ENCODE measurements around the gene CACNA2D2.

DNA sequence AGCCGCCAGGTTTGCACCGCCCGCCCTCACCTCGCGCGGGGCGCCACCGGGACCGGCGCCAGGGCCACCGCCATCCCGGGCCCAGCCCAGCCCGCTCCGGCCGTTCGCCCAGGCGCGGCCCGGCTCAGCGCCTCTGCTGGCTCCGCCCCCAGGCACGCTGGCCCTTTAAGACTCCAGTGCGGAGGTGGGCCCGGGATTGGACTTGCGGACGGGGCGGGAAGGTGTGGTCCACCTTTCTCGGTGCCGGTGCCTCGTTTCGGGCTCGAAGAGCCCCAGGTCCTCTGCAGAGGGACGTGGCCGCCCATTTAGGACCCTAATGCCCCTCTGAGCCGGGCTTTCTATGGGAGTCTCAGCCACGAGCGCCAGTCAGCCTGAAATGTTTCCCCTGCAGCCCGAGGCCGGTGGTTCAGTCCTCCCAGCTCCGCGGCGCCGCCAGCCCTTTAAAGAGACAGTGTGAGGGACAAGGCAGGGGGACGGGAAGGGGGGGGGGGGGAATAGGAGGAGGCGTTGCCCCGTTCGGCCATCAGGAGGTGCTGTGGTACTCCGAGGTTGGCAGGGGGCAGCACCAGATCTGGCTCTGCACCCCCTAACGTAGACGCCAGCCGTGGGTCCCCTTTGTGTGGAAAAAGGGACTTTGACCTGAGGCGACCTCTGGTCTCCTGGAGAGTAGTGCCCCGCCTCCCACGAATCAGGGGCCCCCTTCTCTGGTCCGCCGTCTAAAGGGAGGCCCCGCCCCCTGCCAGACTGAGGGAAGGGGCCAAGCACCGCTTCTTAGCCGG is 181.9 kb downstream of the CACNA2D2 start:
- TF ChIP-seq, protein P1, sequence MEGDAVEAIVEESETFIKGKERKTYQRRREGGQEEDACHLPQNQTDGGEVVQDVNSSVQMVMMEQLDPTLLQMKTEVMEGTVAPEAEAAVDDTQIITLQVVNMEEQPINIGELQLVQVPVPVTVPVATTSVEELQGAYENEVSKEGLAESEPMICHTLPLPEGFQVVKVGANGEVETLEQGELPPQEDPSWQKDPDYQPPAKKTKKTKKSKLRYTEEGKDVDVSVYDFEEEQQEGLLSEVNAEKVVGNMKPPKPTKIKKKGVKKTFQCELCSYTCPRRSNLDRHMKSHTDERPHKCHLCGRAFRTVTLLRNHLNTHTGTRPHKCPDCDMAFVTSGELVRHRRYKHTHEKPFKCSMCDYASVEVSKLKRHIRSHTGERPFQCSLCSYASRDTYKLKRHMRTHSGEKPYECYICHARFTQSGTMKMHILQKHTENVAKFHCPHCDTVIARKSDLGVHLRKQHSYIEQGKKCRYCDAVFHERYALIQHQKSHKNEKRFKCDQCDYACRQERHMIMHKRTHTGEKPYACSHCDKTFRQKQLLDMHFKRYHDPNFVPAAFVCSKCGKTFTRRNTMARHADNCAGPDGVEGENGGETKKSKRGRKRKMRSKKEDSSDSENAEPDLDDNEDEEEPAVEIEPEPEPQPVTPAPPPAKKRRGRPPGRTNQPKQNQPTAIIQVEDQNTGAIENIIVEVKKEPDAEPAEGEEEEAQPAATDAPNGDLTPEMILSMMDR (IDR thresholded peaks at IDR 0.05; ENCODE audit: poor library complexity), result peak; percentile 67
- no peak for TF ChIP-seq EZH2 (IDR thresholded peaks at IDR 0.05; ENCODE audit: borderline replicate concordance)
